Erythroblast (primary cell): ENCODE measurements around the gene ACP4.

ENCODE experiments used
- GATA1 ChIP-seq: IDR thresholded peaks from 2 replicates; pipeline ENCODE4 v1.6.1; 2011; ENCODE audit warnings: low read depth, mild to moderate bottlenecking, control low read depth, low read length, moderate library complexity
- POLR2A ChIP-seq: IDR thresholded peaks from 2 replicates; pipeline ENCODE4 v1.6.1; 2011; ENCODE audit warnings: mild to moderate bottlenecking, low read length

DNA sequence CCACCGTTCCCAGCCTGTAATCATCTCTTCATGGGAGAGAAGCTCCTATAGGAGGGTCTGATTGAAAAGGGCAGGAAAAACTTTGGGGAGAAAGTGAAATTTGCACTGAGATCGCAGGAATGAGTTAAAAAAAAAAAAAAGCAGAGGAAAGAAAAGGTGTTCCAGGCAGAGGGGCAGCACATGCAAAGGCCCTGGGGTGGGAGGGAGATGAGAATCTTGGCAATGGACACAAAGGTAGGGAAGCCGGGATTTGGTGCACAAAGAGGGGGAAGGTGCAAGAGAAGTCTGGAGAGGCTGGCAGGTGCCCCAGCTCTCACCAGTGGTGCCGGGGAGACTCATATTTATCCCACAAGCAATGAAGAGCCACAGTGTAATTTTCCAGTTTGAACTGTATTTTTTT lies 36.3 kb upstream of the ACP4 start:
- TF ChIP-seq POLR2A (no peak), GATA1 (no peak)
